HG02884 (cell line): ENCODE data around the gene ACAN.
A peak's percentile ranks its signal among the peaks of the same experiment; 100 is the strongest.

Source experiments
- ATAC-seq: cut with Tn5 transposase; IDR thresholded peaks from one replicate; pipeline ENCODE4 v1.9.1; 2021; ENCODE audit warnings: mild to moderate bottlenecking, moderate library complexity; ENCODE audit not compliant: unreplicated experiment

The ACAN gene

GRCh38 chr15:88900982-88901418 is 97.8 kb downstream of the ACAN start:
- ATAC-seq, result no peak

- no peak for ATAC-seq
Observed at GRCh38 chr15:88901508-88902220, 98.4 kb downstream of the ACAN start.

GRCh38 chr15:88902221-88902835 is 99.1 kb downstream of the ACAN start:
- ATAC-seq, result no peak

GRCh38 chr15:88902846-88903245 is 99.6 kb downstream of the ACAN start:
- no peak for ATAC-seq

- ATAC-seq, result no peak
Observed at GRCh38 chr15:88904257-88904623, 101.0 kb downstream of the ACAN start.

GRCh38 chr15:88904624-88905327 is 101.5 kb downstream of the ACAN start:
- ATAC-seq, result peak; percentile 77

- ATAC-seq, result no peak
Observed at GRCh38 chr15:88905576-88905975, 102.3 kb downstream of the ACAN start.

GRCh38 chr15:88906130-88906529 is 102.9 kb downstream of the ACAN start:
- no peak for ATAC-seq

- no peak for ATAC-seq
Observed at GRCh38 chr15:88906551-88906950, 103.3 kb downstream of the ACAN start.

GRCh38 chr15:88907111-88907510 is 103.9 kb downstream of the ACAN start:
- ATAC-seq, result no peak

- ATAC-seq, result no peak
Observed at GRCh38 chr15:88908123-88908522, 104.9 kb downstream of the ACAN start.

GRCh38 chr15:88908697-88909621 is 105.7 kb downstream of the ACAN start:
- ATAC-seq, result no peak

GRCh38 chr15:88909956-88910831 is 107.0 kb downstream of the ACAN start:
- ATAC-seq, result no peak

GRCh38 chr15:88911766-88912118 is 108.5 kb downstream of the ACAN start:
- ATAC-seq, result no peak

GRCh38 chr15:88912500-88912921 is 109.3 kb downstream of the ACAN start:
- ATAC-seq, result no peak

- peak; percentile 79 for ATAC-seq
Observed at GRCh38 chr15:88913017-88913849, 110.0 kb downstream of the ACAN start, which contains the start of gene MFGE8. Gene MFGE8 (minus strand): TSS chr15:88913379. CDS start chr15:88913319, 60 bp downstream.

- ATAC-seq, result no peak
Observed at GRCh38 chr15:88913850-88914169, 110.6 kb downstream of the ACAN start.

GRCh38 chr15:88915354-88915753 is 112.1 kb downstream of the ACAN start:
- ATAC-seq, result no peak

- ATAC-seq, result no peak
Observed at GRCh38 chr15:88917760-88918159, 114.5 kb downstream of the ACAN start.
